IgD-negative memory B cell (primary cell): ENCODE data around the gene HIVEP3. TPM values are rescaled to one million over a fixed set of nuclear protein-coding genes. Genes with fewer than 3 reads are reported as not detected.
A peak's percentile ranks its signal among the peaks of the same experiment; 100 is the strongest.
"Not testable (repeated sequence)": the region's sequence is repeated elsewhere in the genome, so short reads cannot be mapped to it uniquely, and the experiment has no call there.

ENCODE experiments used
- H3K27ac Mint-ChIP-seq, 3 donors: one replicate each; pipeline ENCODE4 v1.8.0; 2020 to 2022; ENCODE audit warnings: mild to moderate bottlenecking in 3 of 3, mixed read lengths in 3 of 3, moderate library complexity in 1 of 3
- H3K27me3 Mint-ChIP-seq: one replicate; pipeline ENCODE4 v1.8.0; 2021; ENCODE audit warnings: mixed read lengths
- H3K36me3 Mint-ChIP-seq: one replicate; pipeline ENCODE4 v1.8.0; 2020; ENCODE audit warnings: mild to moderate bottlenecking, mixed read lengths
- H3K4me1 Mint-ChIP-seq, 3 donors: one replicate each; pipeline ENCODE4 v1.8.0; 2020 to 2022; ENCODE audit warnings: mixed read lengths in 3 of 3, mild to moderate bottlenecking in 1 of 3
- H3K4me3 Mint-ChIP-seq, 4 donors: one replicate each; pipeline ENCODE4 v1.8.0; 2020 to 2022; ENCODE audit warnings: mild to moderate bottlenecking in 4 of 4, mixed read lengths in 4 of 4, moderate library complexity in 3 of 4
- H3K9me3 Mint-ChIP-seq, 3 donors: one replicate each; pipeline ENCODE4 v1.8.0; 2020 to 2021; ENCODE audit warnings: mixed read lengths in 3 of 3, mild to moderate bottlenecking in 1 of 3
- polyA plus RNA-seq: library from polyadenylated mRNA; unstranded; fragments of 300-500 nt; fragmentation: Illumina TruSeq; gene quantifications from one replicate; pipeline ENCODE4 v1.2.3, GENCODE V29; 2021

The HIVEP3 gene
- polyA plus RNA-seq, 1 donor from 2014 or later = 1.4 TPM

- Mint-ChIP-seq H3K9me3 (no peaks in the 10 kb centered on the region), H3K27ac (no peak overlapping the region), H3K27me3 (no peaks in the 10 kb centered on the region), H3K4me3 (no peak overlapping the region), H3K4me1 (peaks cover 2 to 6% (median 3%) of the 10 kb centered on the region in 3 donors), H3K36me3 (peaks cover 5% of the 10 kb centered on the region)
Observed at GRCh38 chr1:41562328-41562727, 356.4 kb downstream of the HIVEP3 start.

- Mint-ChIP-seq H3K27me3 (no peaks in the 10 kb centered on the region), H3K9me3 (no peaks in the 10 kb centered on the region), H3K4me3 (no peak overlapping the region), H3K4me1 (peaks cover 0 to 1% (median 0%) of the 10 kb centered on the region in 3 donors), H3K27ac (no peak overlapping the region), H3K36me3 (peaks cover 11% of the 10 kb centered on the region)
Observed at GRCh38 chr1:41560931-41561330, 357.8 kb downstream of the HIVEP3 start.

- Mint-ChIP-seq H3K36me3 (peaks cover 9% of the 10 kb centered on the region), H3K27me3 (no peaks in the 10 kb centered on the region), H3K4me1 (peaks cover 0 to 1% (median 0%) of the 10 kb centered on the region in 3 donors), H3K9me3 (peaks cover 0 to 1% (median 0%) of the 10 kb centered on the region in 3 donors), H3K4me3 (no peak overlapping the region), H3K27ac (no peak overlapping the region)
Observed at GRCh38 chr1:41560496-41560895, 358.2 kb downstream of the HIVEP3 start.

- Mint-ChIP-seq H3K27me3 (no peaks in the 10 kb centered on the region), H3K4me3 (no peak overlapping the region), H3K27ac (peak overlapping the region in 1 of 3 donors; percentile 87), H3K9me3 (peaks cover 0 to 1% (median 0%) of the 10 kb centered on the region in 3 donors), H3K4me1 (peaks cover 0 to 1% (median 0%) of the 10 kb centered on the region in 3 donors), H3K36me3 (peaks cover 9% of the 10 kb centered on the region)
Observed at GRCh38 chr1:41559331-41559730, 359.4 kb downstream of the HIVEP3 start.

GRCh38 chr1:41558761-41559171, 360.0 kb downstream of the HIVEP3 start:
- peaks cover 0 to 1% (median 0%) of the 10 kb centered on the region in 3 donors for H3K4me1 Mint-ChIP-seq
- H3K9me3 Mint-ChIP-seq = peaks cover 0 to 2% (median 1%) of the 10 kb centered on the region in 3 donors
- peaks cover 9% of the 10 kb centered on the region for H3K36me3 Mint-ChIP-seq
- no peak overlapping the region for H3K4me3 Mint-ChIP-seq
- H3K27me3 Mint-ChIP-seq = no peaks in the 10 kb centered on the region
- no peak overlapping the region for H3K27ac Mint-ChIP-seq

- H3K27ac Mint-ChIP-seq = no peak overlapping the region
- no peaks in the 10 kb centered on the region for H3K27me3 Mint-ChIP-seq
- H3K36me3 Mint-ChIP-seq = peaks cover 9% of the 10 kb centered on the region
Observed at GRCh38 chr1:41557751-41558455, 360.8 kb downstream of the HIVEP3 start.

GRCh38 chr1:41554746-41555145, 364.0 kb downstream of the HIVEP3 start:
- not testable (repeated sequence) for H3K4me3 Mint-ChIP-seq, H3K27ac Mint-ChIP-seq, H3K27me3 Mint-ChIP-seq, H3K9me3 Mint-ChIP-seq, H3K4me1 Mint-ChIP-seq
- peaks cover 12% of the 10 kb centered on the region for H3K36me3 Mint-ChIP-seq

More at GRCh38 chr1:41557751-41558455, 360.8 kb downstream of the HIVEP3 start:
- H3K4me1 Mint-ChIP-seq = peaks cover 0 to 1% (median 0%) of the 10 kb centered on the region in 3 donors
- no peak overlapping the region for H3K4me3 Mint-ChIP-seq
- peaks cover 0 to 2% (median 1%) of the 10 kb centered on the region in 3 donors for H3K9me3 Mint-ChIP-seq

GRCh38 chr1:41547781-41548560, 370.8 kb downstream of the HIVEP3 start:
- peak overlapping the region in 1 of 3 donors; percentile 65 for H3K27ac Mint-ChIP-seq
- H3K4me3 Mint-ChIP-seq = no peak overlapping the region
- peaks cover 3% of the 10 kb centered on the region for H3K36me3 Mint-ChIP-seq
- peaks cover 5 to 14% (median 9%) of the 10 kb centered on the region in 3 donors for H3K4me1 Mint-ChIP-seq
- peaks cover 0 to 2% (median 0%) of the 10 kb centered on the region in 3 donors for H3K9me3 Mint-ChIP-seq
- H3K27me3 Mint-ChIP-seq = no peaks in the 10 kb centered on the region

- H3K4me1 Mint-ChIP-seq = peaks cover 5 to 16% (median 9%) of the 10 kb centered on the region in 3 donors
- no peak overlapping the region for H3K4me3 Mint-ChIP-seq
- peak overlapping the region in 1 of 3 donors; percentile 5 for H3K27ac Mint-ChIP-seq
- no peaks in the 10 kb centered on the region for H3K9me3 Mint-ChIP-seq
- no peaks in the 10 kb centered on the region for H3K27me3 Mint-ChIP-seq
- peaks cover 5% of the 10 kb centered on the region for H3K36me3 Mint-ChIP-seq
Observed at GRCh38 chr1:41547336-41547735, 371.4 kb downstream of the HIVEP3 start.

- peaks cover 5 to 18% (median 10%) of the 10 kb centered on the region in 3 donors for H3K4me1 Mint-ChIP-seq
- H3K27ac Mint-ChIP-seq = no peak overlapping the region
- no peaks in the 10 kb centered on the region for H3K27me3 Mint-ChIP-seq
- H3K36me3 Mint-ChIP-seq = peaks cover 5% of the 10 kb centered on the region
- H3K4me3 Mint-ChIP-seq = no peak overlapping the region
- no peaks in the 10 kb centered on the region for H3K9me3 Mint-ChIP-seq
Observed at GRCh38 chr1:41546833-41547135, 371.9 kb downstream of the HIVEP3 start.

- no peak overlapping the region for H3K27ac Mint-ChIP-seq
- H3K4me1 Mint-ChIP-seq = peaks cover 6 to 24% (median 14%) of the 10 kb centered on the region in 3 donors
- H3K4me3 Mint-ChIP-seq = no peak overlapping the region
- peaks cover 5% of the 10 kb centered on the region for H3K36me3 Mint-ChIP-seq
- H3K27me3 Mint-ChIP-seq = no peaks in the 10 kb centered on the region
- H3K9me3 Mint-ChIP-seq = no peaks in the 10 kb centered on the region
Observed at GRCh38 chr1:41545996-41546832, 372.5 kb downstream of the HIVEP3 start.

GRCh38 chr1:41542196-41542930, 376.4 kb downstream of the HIVEP3 start:
- Mint-ChIP-seq H3K36me3 (peaks cover 4% of the 10 kb centered on the region), H3K27ac (no peak overlapping the region), H3K9me3 (no peaks in the 10 kb centered on the region), H3K4me3 (no peak overlapping the region), H3K27me3 (no peaks in the 10 kb centered on the region), H3K4me1 (peaks cover 21 to 50% (median 31%) of the 10 kb centered on the region in 3 donors)

GRCh38 chr1:41541592-41541952, 377.1 kb downstream of the HIVEP3 start:
- Mint-ChIP-seq H3K4me3 (peak overlapping the region in 1 of 4 donors; percentile 67), H3K36me3 (peaks cover 4% of the 10 kb centered on the region), H3K9me3 (no peaks in the 10 kb centered on the region), H3K27ac (peak overlapping the region in 2 of 3 donors; percentile 14 to 58), H3K4me1 (peaks cover 26 to 49% (median 37%) of the 10 kb centered on the region in 3 donors), H3K27me3 (no peaks in the 10 kb centered on the region)

GRCh38 chr1:41540886-41541591, 377.7 kb downstream of the HIVEP3 start:
- peak overlapping the region in 2 of 3 donors; percentile 14 to 88 for H3K27ac Mint-ChIP-seq
- H3K27me3 Mint-ChIP-seq = no peaks in the 10 kb centered on the region
- H3K36me3 Mint-ChIP-seq = peaks cover 4% of the 10 kb centered on the region
- peak overlapping the region in 1 of 4 donors; percentile 67 for H3K4me3 Mint-ChIP-seq
- no peaks in the 10 kb centered on the region for H3K9me3 Mint-ChIP-seq
- peaks cover 29 to 51% (median 40%) of the 10 kb centered on the region in 3 donors for H3K4me1 Mint-ChIP-seq
